ENCODE data around the gene DLGAP4. TPM values are rescaled to one million over a fixed set of nuclear protein-coding genes. Genes with fewer than 3 reads are reported as not detected.

Gene DLGAP4
- total and polyA plus RNA-seq, 2 of the 13 experiments (the other 11 are each of a cell fraction or from before 2014, with no cell fraction given), result 15.2 to 26.7 TPM

- Histone ChIP-seq H3K36me3 (replicated peaks in 1 of 2; ENCODE audit: control insufficient read depth in 1 of 2, insufficient read depth in 2 of 2, low read length in 2 of 2) (peaks cover 39 to 52% of the 10 kb centered on the region in 2 experiments), H3K9me3 (ENCODE audit: low read length) (no peaks in the 10 kb centered on the region), H3K27ac (ENCODE audit: extremely low read length, insufficient read depth, low read length) (no peak overlapping the region), H3K4me1 (ENCODE audit: insufficient read depth, low read length) (no peaks in the 10 kb centered on the region), H3K4me2 (ENCODE audit: low read depth, low read length) (no peak overlapping the region), H3K9ac (ENCODE audit: insufficient read depth, low read depth, low read length) (no peak overlapping the region), H3K79me2 (ENCODE audit: insufficient read depth, low read length) (no peaks in the 10 kb centered on the region), H4K20me1 (ENCODE audit: insufficient read depth, low read length) (peaks cover 8% of the 10 kb centered on the region; the same call in 1 of the 2 replicates), H2AFZ (ENCODE audit: low read length) (no peak overlapping the region), H3K27me3 (ENCODE audit: control insufficient read depth in 1 of 2, insufficient read depth in 2 of 2, low read length in 2 of 2) (no peaks in the 10 kb centered on the region), H3K4me3 (replicated peaks in 1 of 3; ENCODE audit: insufficient read depth in 1 of 3, low read depth in 2 of 3, low read length in 3 of 3) (no peak overlapping the region)
- TF ChIP-seq, protein P1, sequence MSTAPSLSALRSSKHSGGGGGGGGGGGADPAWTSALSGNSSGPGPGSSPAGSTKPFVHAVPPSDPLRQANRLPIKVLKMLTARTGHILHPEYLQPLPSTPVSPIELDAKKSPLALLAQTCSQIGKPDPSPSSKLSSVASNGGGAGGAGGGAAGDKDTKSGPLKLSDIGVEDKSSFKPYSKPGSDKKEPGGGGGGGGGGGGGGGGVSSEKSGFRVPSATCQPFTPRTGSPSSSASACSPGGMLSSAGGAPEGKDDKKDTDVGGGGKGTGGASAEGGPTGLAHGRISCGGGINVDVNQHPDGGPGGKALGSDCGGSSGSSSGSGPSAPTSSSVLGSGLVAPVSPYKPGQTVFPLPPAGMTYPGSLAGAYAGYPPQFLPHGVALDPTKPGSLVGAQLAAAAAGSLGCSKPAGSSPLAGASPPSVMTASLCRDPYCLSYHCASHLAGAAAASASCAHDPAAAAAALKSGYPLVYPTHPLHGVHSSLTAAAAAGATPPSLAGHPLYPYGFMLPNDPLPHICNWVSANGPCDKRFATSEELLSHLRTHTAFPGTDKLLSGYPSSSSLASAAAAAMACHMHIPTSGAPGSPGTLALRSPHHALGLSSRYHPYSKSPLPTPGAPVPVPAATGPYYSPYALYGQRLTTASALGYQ (CRISPR knock-in tag; IDR thresholded peaks at IDR 0.05), result no peak
- TF ChIP-seq AGO2 (optimal IDR thresholded peaks at IDR 0.05; ENCODE audit: low read depth, low read length) (peak; percentile 93), HNRNPL (IDR thresholded peaks at IDR 0.05; ENCODE audit: low read depth, low read length) (0 out of 2 replicates have a peak, but pooled peaks have one; percentile 2), U2AF1 (optimal IDR thresholded peaks at IDR 0.05; ENCODE audit: low read depth, low read length) (peak; percentile 26), HNRNPLL (IDR thresholded peaks at IDR 0.05; ENCODE audit: low read depth, low read length, poor library complexity, severe bottlenecking) (peak; percentile 45), KDM5B (CRISPR knock-in tag; IDR thresholded peaks at IDR 0.05; ENCODE audit: borderline replicate concordance) (no peak)
- TF ChIP-seq, protein P2, sequence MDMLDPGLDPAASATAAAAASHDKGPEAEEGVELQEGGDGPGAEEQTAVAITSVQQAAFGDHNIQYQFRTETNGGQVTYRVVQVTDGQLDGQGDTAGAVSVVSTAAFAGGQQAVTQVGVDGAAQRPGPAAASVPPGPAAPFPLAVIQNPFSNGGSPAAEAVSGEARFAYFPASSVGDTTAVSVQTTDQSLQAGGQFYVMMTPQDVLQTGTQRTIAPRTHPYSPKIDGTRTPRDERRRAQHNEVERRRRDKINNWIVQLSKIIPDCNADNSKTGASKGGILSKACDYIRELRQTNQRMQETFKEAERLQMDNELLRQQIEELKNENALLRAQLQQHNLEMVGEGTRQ (IDR thresholded peaks at IDR 0.05; ENCODE audit: low read depth, low read length), result no peak
- TF ChIP-seq, protein P2 (CRISPR knock-in tag; IDR thresholded peaks at IDR 0.05; ENCODE audit: borderline replicate concordance), result no peak
- TF ChIP-seq, protein P3, sequence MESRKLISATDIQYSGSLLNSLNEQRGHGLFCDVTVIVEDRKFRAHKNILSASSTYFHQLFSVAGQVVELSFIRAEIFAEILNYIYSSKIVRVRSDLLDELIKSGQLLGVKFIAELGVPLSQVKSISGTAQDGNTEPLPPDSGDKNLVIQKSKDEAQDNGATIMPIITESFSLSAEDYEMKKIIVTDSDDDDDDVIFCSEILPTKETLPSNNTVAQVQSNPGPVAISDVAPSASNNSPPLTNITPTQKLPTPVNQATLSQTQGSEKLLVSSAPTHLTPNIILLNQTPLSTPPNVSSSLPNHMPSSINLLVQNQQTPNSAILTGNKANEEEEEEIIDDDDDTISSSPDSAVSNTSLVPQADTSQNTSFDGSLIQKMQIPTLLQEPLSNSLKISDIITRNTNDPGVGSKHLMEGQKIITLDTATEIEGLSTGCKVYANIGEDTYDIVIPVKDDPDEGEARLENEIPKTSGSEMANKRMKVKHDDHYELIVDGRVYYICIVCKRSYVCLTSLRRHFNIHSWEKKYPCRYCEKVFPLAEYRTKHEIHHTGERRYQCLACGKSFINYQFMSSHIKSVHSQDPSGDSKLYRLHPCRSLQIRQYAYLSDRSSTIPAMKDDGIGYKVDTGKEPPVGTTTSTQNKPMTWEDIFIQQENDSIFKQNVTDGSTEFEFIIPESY (CRISPR knock-in tag; IDR thresholded peaks at IDR 0.05), result peak; percentile 50
- ATAC-seq (no peak), DNase-seq (ENCODE audit: low spot score) (no peak), FAIRE-seq (no peak)
- no TSS peak for BruUV-seq (replicated peaks)
- intact Hi-C loops (cut with micrococcal nuclease; ENCODE audit: unreplicated experiment) (no loop called here), in situ Hi-C loops (cut with HindIII; ENCODE audit: extremely low pct_ligation_motif_present, low pct_unique_long_range_greater_than_20kb) (no loop called here)
- ChIA-PET POLR2A (no interaction called here), CTCF (ENCODE audit: low intra/inter-chr PET ratio, low total read pairs) (no interaction called here)
- WGBS (ENCODE audit: low lambda C conversion rate), result 95% methylated on average over 32 of the region's 32 CpGs
Observed at GRCh38 chr20:36527331-36528125, 221.4 kb downstream of the DLGAP4 start.

All from HepG2 (cell line).